K562 (cell line): ENCODE results near the gene PBX4. TPM values are rescaled to one million over a fixed set of nuclear protein-coding genes. Genes with fewer than 3 reads are reported as not detected.

Experiments used
- CBFA2T3 ChIP-seq: fragments of 450-650 bp; IDR thresholded peaks from 2 replicates; pipeline ENCODE4 v1.6.1; 2017
- CBX1 ChIP-seq: sonication (generic); IDR thresholded peaks from 2 replicates; pipeline ENCODE4 v1.6.1; 2016; ENCODE audit warnings: antibody characterized with exemption, low read depth, mild to moderate bottlenecking
- CBX5 ChIP-seq: IDR thresholded peaks from 2 replicates; pipeline ENCODE4 v1.6.1; 2014; ENCODE audit warnings: low read depth, borderline replicate concordance
- NR2C2 ChIP-seq, 2 experiments: fragments of 200-800 bp in 1 of 2; sonication (Bioruptor generic) in 1 of 2; sonication (generic) in 1 of 2; formaldehyde crosslinking in 1 of 2; IDR thresholded peaks; 2 replicates each; pipeline versions ENCODE4 v1.6.1 to v1.8.0; 2016 to 2022; ENCODE audit warnings: mild to moderate bottlenecking in 1 of 2, missing compliant biosample characterization in 1 of 2, missing genetic modification characterization in 1 of 2, missing genetic modification reagents in 1 of 2
- PML ChIP-seq: IDR thresholded peaks from 2 replicates; pipeline ENCODE4 v1.6.1; 2012; ENCODE audit warnings: low read length, inconsistent platforms
- PTBP1 ChIP-seq: fragments of 200-400 bp; formaldehyde crosslinking; IDR thresholded peaks from 2 replicates; pipeline ENCODE4 v1.6.1; 2017; ENCODE audit warnings: low read depth, low read length
- RBM14 ChIP-seq: fragments of 200-400 bp; formaldehyde crosslinking; IDR thresholded peaks from 2 replicates; pipeline ENCODE4 v1.6.1; 2018; ENCODE audit warnings: low read depth, mild to moderate bottlenecking, low read length, moderate library complexity, borderline replicate concordance; ENCODE audit not compliant: insufficient read depth
- ZSCAN29 ChIP-seq: fragments of 450-650 bp; IDR thresholded peaks from 2 replicates; pipeline ENCODE4 v1.6.1; 2017
- polyA plus RNA-seq, 8 experiments: library from polyadenylated mRNA; depleted of rRNA in 4 of 8; stranded (reverse) in 5 of 8; unstranded in 3 of 8; fragments of >200 nt; fragmentation: Nextera tagmentation in 2 of 8; fragmentation: Illumina TruSeq in 1 of 8; extraction: Ambion mirVana in 2 of 8; extraction: Trizol in 1 of 8; gene quantifications; 2 replicates each; pipeline versions ENCODE4 v1.2.1 to v1.2.3, GENCODE V29; 2011 to 2014; ENCODE audit warnings: inconsistent platforms in 1 of 8, missing spikeins in 1 of 8
- total RNA-seq, 7 experiments: library from RNA; depleted of rRNA in 6 of 7; stranded (reverse); fragments of >200 nt in 6 of 7; fragmentation: Illumina TruSeq in 2 of 7; extraction: Trizol in 2 of 7; gene quantifications; 2 replicates each; pipeline versions ENCODE4 v1.2.1 to v1.2.3, GENCODE V29; 2011 to 2021; ENCODE audit warnings: low replicate concordance in 1 of 7
- TF ChIP-seq, protein P1 (sequence below): IDR thresholded peaks from 2 replicates; pipeline ENCODE4 v1.6.1; 2012; ENCODE audit warnings: low read depth, low read length, improper control_type of control experiment, borderline replicate concordance
- TF ChIP-seq, protein P2 (sequence below), 2 experiments: fragments of 450-650 bp in 1 of 2; sonication (generic) in 1 of 2; formaldehyde crosslinking in 1 of 2; IDR thresholded peaks; 2 replicates each; pipeline versions ENCODE4 v1.7.1 to v1.9.0; 2016 to 2022; ENCODE audit warnings: inconsistent platforms in 1 of 2, mild to moderate bottlenecking in 1 of 2, missing genetic modification reagents in 1 of 2
- TF ChIP-seq, protein P3 (sequence below): fragments of 250-450 bp; sonication (Bioruptor Pico); IDR thresholded peaks from 2 replicates; pipeline ENCODE4 v1.8.0; 2021; ENCODE audit warnings: moderate library complexity, mild to moderate bottlenecking, inconsistent platforms

The PBX4 gene
- total and polyA plus RNA-seq, 9 of the 15 experiments (the other 6 are each of a cell fraction or from before 2014, with no cell fraction given): 0.11 to 3.8 (median 1.6) TPM; not detected in 1

DNA sequence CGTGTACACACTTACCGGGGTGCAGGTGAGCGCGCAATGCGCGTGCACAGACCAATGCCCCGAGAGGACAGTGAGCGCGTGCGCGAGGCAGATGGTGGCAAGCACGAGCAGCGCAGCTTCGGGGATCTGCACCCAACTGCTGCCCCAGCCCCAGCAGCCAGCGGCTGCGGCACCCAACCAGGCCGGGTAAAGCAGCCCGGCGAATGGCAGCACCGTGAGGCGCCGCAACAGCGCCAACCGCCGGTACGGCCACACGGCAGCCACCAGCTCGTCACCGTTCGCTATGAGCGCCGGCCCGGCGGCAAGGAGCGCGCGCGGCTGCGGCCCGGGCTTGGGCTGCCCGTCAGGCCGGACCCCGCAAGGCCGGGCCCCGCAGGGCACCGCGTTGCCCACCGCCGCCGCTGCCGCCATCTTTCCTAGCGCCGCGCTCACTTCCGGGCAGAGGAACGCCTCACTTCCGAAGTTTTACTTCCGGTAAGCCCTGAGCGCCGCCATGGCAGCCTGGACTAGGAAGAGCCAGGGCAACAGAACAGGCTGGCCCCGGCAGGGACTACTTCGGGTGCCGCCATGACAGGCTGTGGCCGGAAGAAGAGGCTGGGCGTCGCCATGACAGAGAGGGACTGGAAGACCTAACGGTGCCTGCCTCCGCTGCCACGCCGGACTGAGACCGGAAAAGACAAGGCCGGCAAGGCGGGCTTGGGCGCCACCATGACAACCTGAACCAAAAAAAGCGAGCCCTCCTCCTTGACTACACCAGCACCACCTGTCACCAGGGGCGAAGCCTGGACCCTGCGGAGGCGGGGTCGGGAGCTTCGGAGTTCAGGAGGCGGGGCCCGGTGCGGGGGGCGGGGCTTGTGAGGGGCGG, 45.0 kb upstream of the PBX4 start, which contains the start of gene ATP13A1 (continued):
- TF ChIP-seq RBM14: no peak
- TF ChIP-seq, protein P1, sequence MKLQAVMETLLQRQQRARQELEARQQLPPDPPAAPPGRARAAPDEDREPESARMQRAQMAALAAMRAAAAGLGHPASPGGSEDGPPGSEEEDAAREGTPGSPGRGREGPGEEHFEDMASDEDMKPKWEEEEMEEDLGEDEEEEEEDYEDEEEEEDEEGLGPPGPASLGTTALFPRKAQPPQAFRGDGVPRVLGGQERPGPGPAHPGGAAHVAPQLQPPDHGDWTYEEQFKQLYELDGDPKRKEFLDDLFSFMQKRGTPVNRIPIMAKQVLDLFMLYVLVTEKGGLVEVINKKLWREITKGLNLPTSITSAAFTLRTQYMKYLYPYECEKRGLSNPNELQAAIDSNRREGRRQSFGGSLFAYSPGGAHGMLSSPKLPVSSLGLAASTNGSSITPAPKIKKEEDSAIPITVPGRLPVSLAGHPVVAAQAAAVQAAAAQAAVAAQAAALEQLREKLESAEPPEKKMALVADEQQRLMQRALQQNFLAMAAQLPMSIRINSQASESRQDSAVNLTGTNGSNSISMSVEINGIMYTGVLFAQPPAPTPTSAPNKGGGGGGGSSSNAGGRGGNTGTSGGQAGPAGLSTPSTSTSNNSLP: no peak
- TF ChIP-seq, protein P2, sequence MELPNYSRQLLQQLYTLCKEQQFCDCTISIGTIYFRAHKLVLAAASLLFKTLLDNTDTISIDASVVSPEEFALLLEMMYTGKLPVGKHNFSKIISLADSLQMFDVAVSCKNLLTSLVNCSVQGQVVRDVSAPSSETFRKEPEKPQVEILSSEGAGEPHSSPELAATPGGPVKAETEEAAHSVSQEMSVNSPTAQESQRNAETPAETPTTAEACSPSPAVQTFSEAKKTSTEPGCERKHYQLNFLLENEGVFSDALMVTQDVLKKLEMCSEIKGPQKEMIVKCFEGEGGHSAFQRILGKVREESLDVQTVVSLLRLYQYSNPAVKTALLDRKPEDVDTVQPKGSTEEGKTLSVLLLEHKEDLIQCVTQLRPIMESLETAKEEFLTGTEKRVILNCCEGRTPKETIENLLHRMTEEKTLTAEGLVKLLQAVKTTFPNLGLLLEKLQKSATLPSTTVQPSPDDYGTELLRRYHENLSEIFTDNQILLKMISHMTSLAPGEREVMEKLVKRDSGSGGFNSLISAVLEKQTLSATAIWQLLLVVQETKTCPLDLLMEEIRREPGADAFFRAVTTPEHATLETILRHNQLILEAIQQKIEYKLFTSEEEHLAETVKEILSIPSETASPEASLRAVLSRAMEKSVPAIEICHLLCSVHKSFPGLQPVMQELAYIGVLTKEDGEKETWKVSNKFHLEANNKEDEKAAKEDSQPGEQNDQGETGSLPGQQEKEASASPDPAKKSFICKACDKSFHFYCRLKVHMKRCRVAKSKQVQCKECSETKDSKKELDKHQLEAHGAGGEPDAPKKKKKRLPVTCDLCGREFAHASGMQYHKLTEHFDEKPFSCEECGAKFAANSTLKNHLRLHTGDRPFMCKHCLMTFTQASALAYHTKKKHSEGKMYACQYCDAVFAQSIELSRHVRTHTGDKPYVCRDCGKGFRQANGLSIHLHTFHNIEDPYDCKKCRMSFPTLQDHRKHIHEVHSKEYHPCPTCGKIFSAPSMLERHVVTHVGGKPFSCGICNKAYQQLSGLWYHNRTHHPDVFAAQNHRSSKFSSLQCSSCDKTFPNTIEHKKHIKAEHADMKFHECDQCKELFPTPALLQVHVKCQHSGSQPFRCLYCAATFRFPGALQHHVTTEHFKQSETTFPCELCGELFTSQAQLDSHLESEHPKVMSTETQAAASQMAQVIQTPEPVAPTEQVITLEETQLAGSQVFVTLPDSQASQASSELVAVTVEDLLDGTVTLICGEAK (IDR thresholded peaks at IDR 0.05): peak; percentile 96
- TF ChIP-seq, protein P2 (CRISPR knock-in tag; IDR thresholded peaks at IDR 0.05): no peak
- TF ChIP-seq, protein P3, sequence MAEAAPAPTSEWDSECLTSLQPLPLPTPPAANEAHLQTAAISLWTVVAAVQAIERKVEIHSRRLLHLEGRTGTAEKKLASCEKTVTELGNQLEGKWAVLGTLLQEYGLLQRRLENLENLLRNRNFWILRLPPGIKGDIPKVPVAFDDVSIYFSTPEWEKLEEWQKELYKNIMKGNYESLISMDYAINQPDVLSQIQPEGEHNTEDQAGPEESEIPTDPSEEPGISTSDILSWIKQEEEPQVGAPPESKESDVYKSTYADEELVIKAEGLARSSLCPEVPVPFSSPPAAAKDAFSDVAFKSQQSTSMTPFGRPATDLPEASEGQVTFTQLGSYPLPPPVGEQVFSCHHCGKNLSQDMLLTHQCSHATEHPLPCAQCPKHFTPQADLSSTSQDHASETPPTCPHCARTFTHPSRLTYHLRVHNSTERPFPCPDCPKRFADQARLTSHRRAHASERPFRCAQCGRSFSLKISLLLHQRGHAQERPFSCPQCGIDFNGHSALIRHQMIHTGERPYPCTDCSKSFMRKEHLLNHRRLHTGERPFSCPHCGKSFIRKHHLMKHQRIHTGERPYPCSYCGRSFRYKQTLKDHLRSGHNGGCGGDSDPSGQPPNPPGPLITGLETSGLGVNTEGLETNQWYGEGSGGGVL (CRISPR knock-in tag): no peak
- TF ChIP-seq CBFA2T3: no peak
- TF ChIP-seq ZSCAN29: no peak
- TF ChIP-seq PTBP1: no peak
- TF ChIP-seq CBX5: no peak; the same call in 1 of the 2 replicates
- TF ChIP-seq NR2C2 (CRISPR knock-in tag; IDR thresholded peaks at IDR 0.05): peak; percentile 49; the same call in 1 of the 2 replicates
- TF ChIP-seq NR2C2 (tag; IDR thresholded peaks at IDR 0.05): peak; percentile 98
- 0 out of 2 replicates have a peak, but pooled peaks have one; percentile 73 for TF ChIP-seq CBX1
- no peak; the same call in 1 of the 2 replicates for TF ChIP-seq PML
